ENCODE measurements around the gene AFAP1L1.

DNA sequence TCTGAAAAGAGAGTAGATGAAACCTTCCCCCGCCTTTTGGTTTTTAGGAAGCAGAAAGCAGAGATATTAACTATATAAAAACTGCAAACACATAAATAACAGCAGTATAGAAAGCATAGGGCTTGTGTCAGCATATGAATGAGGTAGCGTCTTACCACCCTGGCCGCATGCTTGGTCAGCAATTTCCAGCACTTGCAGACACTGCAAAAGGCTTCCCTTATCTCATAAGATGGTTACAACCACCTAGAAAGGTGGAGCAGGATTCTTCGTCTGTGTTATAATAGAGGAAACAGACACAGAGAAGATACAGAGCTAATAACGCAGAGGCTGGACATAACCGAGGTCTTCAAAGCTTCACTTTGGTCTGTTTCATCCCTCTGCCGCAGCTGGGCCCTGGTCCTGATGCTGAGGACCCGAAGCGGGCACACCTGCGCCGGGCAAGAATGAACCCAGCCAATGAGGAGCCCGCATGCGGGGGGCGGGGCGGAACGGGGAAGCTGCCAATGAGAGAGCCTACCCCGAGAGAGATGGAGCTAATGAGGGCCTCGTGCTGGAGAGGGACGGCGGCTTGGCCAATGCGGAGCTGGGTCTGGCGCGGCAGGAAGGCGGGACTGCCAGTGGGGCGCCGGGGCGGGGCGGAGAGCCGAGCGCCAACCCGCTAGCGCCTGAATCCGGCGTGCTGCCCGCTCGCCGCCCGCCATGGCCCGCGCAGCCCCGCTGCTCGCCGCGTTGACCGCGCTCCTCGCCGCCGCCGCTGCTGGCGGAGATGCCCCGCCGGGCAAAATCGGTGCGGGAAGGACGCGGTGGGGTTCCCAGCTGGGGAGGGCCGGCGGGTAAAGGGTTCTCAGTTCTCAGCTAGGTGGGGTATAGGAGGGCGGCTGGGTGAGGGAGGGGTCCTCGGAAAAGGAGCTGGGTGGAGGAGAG is 86.0 kb downstream of the AFAP1L1 start, which contains the start of gene PCYOX1L:
- TF ChIP-seq, protein P1, sequence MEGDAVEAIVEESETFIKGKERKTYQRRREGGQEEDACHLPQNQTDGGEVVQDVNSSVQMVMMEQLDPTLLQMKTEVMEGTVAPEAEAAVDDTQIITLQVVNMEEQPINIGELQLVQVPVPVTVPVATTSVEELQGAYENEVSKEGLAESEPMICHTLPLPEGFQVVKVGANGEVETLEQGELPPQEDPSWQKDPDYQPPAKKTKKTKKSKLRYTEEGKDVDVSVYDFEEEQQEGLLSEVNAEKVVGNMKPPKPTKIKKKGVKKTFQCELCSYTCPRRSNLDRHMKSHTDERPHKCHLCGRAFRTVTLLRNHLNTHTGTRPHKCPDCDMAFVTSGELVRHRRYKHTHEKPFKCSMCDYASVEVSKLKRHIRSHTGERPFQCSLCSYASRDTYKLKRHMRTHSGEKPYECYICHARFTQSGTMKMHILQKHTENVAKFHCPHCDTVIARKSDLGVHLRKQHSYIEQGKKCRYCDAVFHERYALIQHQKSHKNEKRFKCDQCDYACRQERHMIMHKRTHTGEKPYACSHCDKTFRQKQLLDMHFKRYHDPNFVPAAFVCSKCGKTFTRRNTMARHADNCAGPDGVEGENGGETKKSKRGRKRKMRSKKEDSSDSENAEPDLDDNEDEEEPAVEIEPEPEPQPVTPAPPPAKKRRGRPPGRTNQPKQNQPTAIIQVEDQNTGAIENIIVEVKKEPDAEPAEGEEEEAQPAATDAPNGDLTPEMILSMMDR (conservative IDR thresholded peaks at IDR 0.05; ENCODE audit: low read length) = no peak
- no peak for TF ChIP-seq EZH2phosphoT487 (IDR thresholded peaks at IDR 0.05; ENCODE audit: borderline replicate concordance, low read depth, low read length)

All from OCI-LY7 (cell line).